DMS153 treated with DMSO at 0.1 percent for 48 hours (cell line): Measurements from ENCODE around the gene LDAH.

Source experiments
- DNase-seq: peaks from one replicate; lab custom pipeline; 2025; ENCODE audit not compliant: unreplicated experiment; lab: John Stamatoyannopoulos, UW

The LDAH gene

GRCh38 chr2:20781656-20782265 is 41.1 kb downstream of the LDAH start:
- no peak for DNase-seq

GRCh38 chr2:20771299-20771698 is 51.6 kb downstream of the LDAH start:
- DNase-seq = no peak

- DNase-seq = no peak
Observed at GRCh38 chr2:20766798-20767644, 55.9 kb downstream of the LDAH start.

- DNase-seq = no peak
Observed at GRCh38 chr2:20766213-20766612, 56.7 kb downstream of the LDAH start.

GRCh38 chr2:20762945-20763683 is 59.8 kb downstream of the LDAH start:
- no peak for DNase-seq

GRCh38 chr2:20759487-20759886 is 63.4 kb downstream of the LDAH start:
- no peak for DNase-seq

- DNase-seq = no peak
Observed at GRCh38 chr2:20758997-20759396, 63.9 kb downstream of the LDAH start.

GRCh38 chr2:20757405-20758090 is 65.4 kb downstream of the LDAH start:
- no peak for DNase-seq

- DNase-seq = no peak
Observed at GRCh38 chr2:20755132-20755800, 67.6 kb downstream of the LDAH start.

GRCh38 chr2:20752293-20752692 is 70.6 kb downstream of the LDAH start:
- DNase-seq = no peak

GRCh38 chr2:20747317-20747716 is 75.6 kb downstream of the LDAH start:
- no peak for DNase-seq

- DNase-seq = peak; percentile 13
Observed at GRCh38 chr2:20745924-20746555, 76.9 kb downstream of the LDAH start.

- DNase-seq = no peak
Observed at GRCh38 chr2:20744366-20745335, 78.2 kb downstream of the LDAH start.

GRCh38 chr2:20738772-20739171 is 84.1 kb downstream of the LDAH start:
- DNase-seq = no peak

- DNase-seq = no peak
Observed at GRCh38 chr2:20737505-20737904, 85.4 kb downstream of the LDAH start.

- DNase-seq = no peak
Observed at GRCh38 chr2:20728114-20728758, 94.7 kb downstream of the LDAH start.

GRCh38 chr2:20726913-20727312 is 96.0 kb downstream of the LDAH start:
- DNase-seq = no peak

- DNase-seq = no peak
Observed at GRCh38 chr2:20725782-20726181, 97.1 kb downstream of the LDAH start.
